Activated naive CD4-positive, alpha-beta T cell treated with anti-CD3 and anti-CD28 coated beads for 36 hours (primary cell): Measurements from ENCODE around the gene PIKFYVE. TPM values are rescaled to one million over a fixed set of nuclear protein-coding genes. Genes with fewer than 3 reads are reported as not detected.

ENCODE experiments used
- CTCF ChIA-PET: fragments of 350-600 bp; sonication (Branson Sonifier 250); formaldehyde crosslinking; loops from one replicate; lab custom pipeline; 2021; ENCODE audit warnings: antibody characterized with exemption; lab: Charles Lee
- DNase-seq: peaks from one replicate; pipeline ENCODE4 v3.0.0-alpha.2; 2020
- H3K27ac Mint-ChIP-seq: one replicate; pipeline ENCODE4 v1.8.0; 2021; ENCODE audit warnings: mild to moderate bottlenecking, mixed read lengths
- H3K27me3 Mint-ChIP-seq: one replicate; pipeline ENCODE4 v1.8.0; 2021; ENCODE audit warnings: low read depth, mixed read lengths
- H3K36me3 Mint-ChIP-seq: one replicate; pipeline ENCODE4 v1.8.0; 2021; ENCODE audit warnings: low read depth, mixed read lengths
- H3K4me1 Mint-ChIP-seq: one replicate; pipeline ENCODE4 v1.8.0; 2021; ENCODE audit warnings: low read depth, mixed read lengths
- H3K4me3 Mint-ChIP-seq: one replicate; pipeline ENCODE4 v1.8.0; 2021; ENCODE audit warnings: mild to moderate bottlenecking, moderate library complexity, mixed read lengths
- H3K9me3 Mint-ChIP-seq: one replicate; pipeline ENCODE4 v1.8.0; 2021; ENCODE audit warnings: mixed read lengths
- intact Hi-C: fragments of 100-400 bp; cut with micrococcal nuclease; formaldehyde crosslinking; loops from one replicate; pipeline ENCODE4 v1.15.1; 2023
- total RNA-seq, 2 experiments: library from RNA; stranded (reverse); gene quantifications; one replicate each; pipeline ENCODE4 v1.2.3, GENCODE V29; 2021

The PIKFYVE gene
- total RNA-seq, 2 experiments from 2014 or later = 20.2 to 22.4 TPM

DNA sequence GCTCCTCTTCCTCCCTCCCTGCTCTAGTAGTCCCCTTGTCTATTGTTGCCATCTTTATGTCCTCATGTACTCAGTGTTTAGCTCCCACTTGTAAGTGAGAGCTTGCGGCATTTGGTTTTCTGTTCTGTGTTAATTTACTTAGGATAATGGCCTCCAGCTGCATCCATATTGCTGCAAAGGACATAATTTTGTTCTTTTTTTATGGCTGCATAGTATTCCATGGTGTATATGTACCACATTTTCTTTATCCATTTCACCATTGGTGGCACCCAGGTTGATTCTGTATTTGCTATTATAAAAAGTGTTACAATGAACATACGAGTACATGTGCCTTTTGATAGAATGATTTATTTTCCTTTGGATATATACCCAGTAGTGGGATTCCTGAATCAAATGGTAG is 12.5 kb downstream of the PIKFYVE start:
- Mint-ChIP-seq H3K4me1 (peaks cover 22% of the 10 kb centered on the region), H3K9me3 (peaks cover 2% of the 10 kb centered on the region), H3K27me3 (no peaks in the 10 kb centered on the region), H3K27ac (no peak overlapping the region), H3K36me3 (peaks cover 65% of the 10 kb centered on the region), H3K4me3 (no peak overlapping the region)
- intact Hi-C loops = no loop called here
- no peak for DNase-seq
- CTCF ChIA-PET = interaction anchor here (1.6 kb wide), 1 partner anchor 24 kb away, joined by 4 read pairs; the partner anchor contains the start of gene IDH1

DNA sequence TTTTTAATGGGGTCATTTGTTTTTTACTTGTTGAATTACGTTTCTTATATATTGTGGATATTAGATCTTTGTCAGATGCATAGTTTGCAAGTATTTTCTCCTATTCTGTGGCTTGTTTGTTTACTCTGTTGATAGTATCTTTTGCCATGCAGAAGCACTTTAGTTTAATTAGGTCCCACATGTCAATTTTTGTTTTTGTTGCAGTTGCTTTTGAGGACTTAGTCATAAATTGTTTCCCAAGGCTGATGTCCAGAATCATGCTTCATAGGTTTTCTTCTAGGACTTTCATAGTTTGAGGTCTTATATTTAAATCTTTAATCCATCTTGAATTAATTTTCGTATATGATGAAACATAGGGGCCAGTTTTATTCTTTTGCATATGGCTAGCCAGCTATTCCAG is 13.2 kb downstream of the PIKFYVE start:
- Mint-ChIP-seq H3K4me1 (peaks cover 22% of the 10 kb centered on the region), H3K36me3 (peaks cover 60% of the 10 kb centered on the region), H3K4me3 (no peak overlapping the region), H3K9me3 (peaks cover 2% of the 10 kb centered on the region), H3K27ac (no peak overlapping the region), H3K27me3 (no peaks in the 10 kb centered on the region)
- no peak for DNase-seq
- CTCF ChIA-PET = interaction anchor here (1.4 to 1.6 kb wide), 2 partner anchors 24 to 104 kb away, joined by 3 to 4 read pairs; partner anchors contain the start of gene IDH1
- intact Hi-C loops = no loop called here

DNA sequence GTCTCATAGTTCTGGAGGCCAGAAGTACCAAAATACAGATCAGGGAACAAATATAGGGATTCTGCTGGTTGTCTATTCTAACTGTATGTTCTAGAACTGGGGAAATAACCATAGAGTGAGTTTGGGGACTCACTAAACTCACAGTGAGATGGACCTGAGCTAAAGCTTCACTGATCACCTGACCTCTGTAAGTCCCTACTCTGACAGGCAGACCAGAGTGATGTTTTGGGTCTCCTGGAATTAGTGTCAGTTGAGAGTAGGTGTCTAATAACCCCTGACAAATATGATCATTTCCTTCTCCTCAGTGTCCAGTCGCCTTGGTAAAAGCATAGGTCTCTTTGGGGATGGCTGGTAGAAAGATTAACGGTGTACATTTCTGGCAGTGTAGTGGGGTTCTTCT is 14.2 kb downstream of the PIKFYVE start:
- Mint-ChIP-seq H3K36me3 (peaks cover 53% of the 10 kb centered on the region), H3K4me3 (no peak overlapping the region), H3K4me1 (peaks cover 22% of the 10 kb centered on the region), H3K9me3 (peaks cover 2% of the 10 kb centered on the region), H3K27ac (no peak overlapping the region), H3K27me3 (no peaks in the 10 kb centered on the region)
- CTCF ChIA-PET = interaction anchor here (1.4 kb wide), 1 partner anchor 105 kb away, joined by 3 read pairs; no protein-coding TSS in a partner anchor
- DNase-seq = no peak
- intact Hi-C loops = loop anchor here (2.0 kb wide), 1 partner anchor 13 kb away; the partner anchor contains the start of gene PIKFYVE

DNA sequence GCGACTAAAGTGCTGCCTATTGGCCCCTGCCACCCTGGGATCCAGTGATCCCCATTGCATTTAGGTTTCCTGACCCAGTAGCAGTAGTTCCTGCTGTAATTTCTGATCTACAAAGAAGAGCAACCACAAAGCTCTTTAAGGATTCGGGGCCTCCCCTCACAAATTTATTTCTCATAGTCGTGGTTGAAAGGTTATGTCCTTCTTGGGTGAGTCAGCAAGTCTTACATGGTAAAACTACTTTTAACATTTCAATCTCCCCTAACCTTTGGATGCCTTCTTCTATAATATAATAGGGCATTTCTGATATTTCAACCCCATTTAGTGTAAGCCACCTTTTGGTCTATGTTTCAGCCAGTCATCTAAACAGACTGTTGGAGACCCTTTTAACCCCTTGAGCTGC is 14.9 kb downstream of the PIKFYVE start:
- no peaks in the 10 kb centered on the region for H3K27me3 Mint-ChIP-seq
- H3K9me3 Mint-ChIP-seq = peaks cover 2% of the 10 kb centered on the region
- DNase-seq = peak; percentile 17
- CTCF ChIA-PET = interaction anchor here (0.6 to 0.8 kb wide), 2 partner anchors 23 to 27 kb away, joined by 3 read pairs; no protein-coding TSS in a partner anchor
- peaks cover 22% of the 10 kb centered on the region for H3K4me1 Mint-ChIP-seq
- H3K27ac Mint-ChIP-seq = no peak overlapping the region
- intact Hi-C loops = loop anchor here (2.0 kb wide), 1 partner anchor 14 kb away; the partner anchor contains the start of gene PIKFYVE
- peaks cover 51% of the 10 kb centered on the region for H3K36me3 Mint-ChIP-seq
- no peak overlapping the region for H3K4me3 Mint-ChIP-seq

DNA sequence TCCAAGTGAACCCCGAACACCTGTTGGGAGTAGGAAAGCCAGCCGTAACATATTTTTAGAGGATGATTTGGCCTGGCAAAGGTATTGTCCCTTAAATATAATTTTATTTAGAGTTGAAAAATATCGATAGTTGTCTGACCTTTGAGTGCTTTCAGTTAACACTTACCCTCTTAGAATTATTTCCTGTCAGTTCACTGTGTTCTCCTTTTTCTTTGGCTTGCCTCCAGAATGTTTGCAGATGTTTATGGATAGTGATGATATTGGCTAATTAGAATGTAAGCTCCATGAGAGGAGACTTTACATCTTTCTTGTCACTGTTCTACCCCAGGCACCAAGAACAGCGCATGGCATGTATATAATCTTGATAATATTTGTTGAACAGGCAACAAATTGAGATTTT is 19.8 kb downstream of the PIKFYVE start:
- intact Hi-C loops = no loop called here
- Mint-ChIP-seq H3K36me3 (peaks cover 43% of the 10 kb centered on the region), H3K4me1 (peaks cover 12% of the 10 kb centered on the region), H3K9me3 (peaks cover 10% of the 10 kb centered on the region), H3K27me3 (no peaks in the 10 kb centered on the region), H3K4me3 (no peak overlapping the region), H3K27ac (no peak overlapping the region)
- CTCF ChIA-PET = no interaction called here
- DNase-seq = no peak

DNA sequence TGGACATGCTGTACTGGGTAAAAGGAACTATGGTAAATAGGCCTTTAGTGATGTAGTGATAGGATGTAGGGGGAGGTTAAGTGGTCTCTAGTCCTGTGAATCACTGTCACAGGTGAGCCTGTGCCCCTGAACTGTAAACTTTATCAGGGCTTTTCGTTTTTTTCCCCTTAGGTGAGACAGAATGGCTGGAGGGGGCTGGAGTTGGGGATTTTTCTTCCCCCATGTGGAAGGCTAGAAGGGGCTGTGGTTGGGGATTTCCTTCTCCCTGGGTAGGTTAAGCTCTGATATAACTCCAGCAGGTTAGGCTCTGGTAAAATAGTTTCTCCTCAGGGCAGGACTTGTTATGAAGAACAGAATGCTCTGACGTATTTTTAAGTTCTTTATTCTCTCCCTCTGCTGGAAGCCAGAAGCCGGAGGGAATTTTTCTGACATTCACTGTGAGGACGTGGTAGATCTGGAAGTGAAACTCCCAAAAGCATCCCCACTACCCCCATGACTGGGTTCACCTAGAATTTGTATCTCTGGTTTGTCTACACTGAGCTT is 28.5 kb downstream of the PIKFYVE start:
- no peak overlapping the region for H3K27ac Mint-ChIP-seq

DNA sequence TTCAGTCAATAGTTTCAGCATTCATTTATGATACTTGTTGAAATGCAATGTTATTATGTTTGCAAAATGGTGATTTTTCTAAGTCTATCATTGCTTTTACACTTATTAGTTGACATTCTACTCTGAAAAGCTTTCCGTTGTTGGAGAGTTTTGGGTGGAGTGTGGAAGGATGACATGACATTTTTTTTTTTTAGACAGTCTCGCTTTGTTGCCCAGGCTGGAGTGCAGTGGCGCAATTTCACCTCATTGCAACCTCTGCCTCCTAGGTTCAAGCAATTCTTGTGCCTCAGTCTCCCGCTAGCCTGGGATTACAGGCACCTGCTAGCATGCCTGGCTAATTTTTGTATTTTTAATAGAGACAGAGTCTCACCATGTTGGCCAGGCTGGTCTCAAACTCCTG is 29.8 kb downstream of the PIKFYVE start:
- H3K27ac Mint-ChIP-seq = no peak overlapping the region
- H3K36me3 Mint-ChIP-seq = peaks cover 43% of the 10 kb centered on the region
- no peak for DNase-seq
- CTCF ChIA-PET = no interaction called here
- intact Hi-C loops = no loop called here
- H3K27me3 Mint-ChIP-seq = no peaks in the 10 kb centered on the region
- peaks cover 38% of the 10 kb centered on the region for H3K4me1 Mint-ChIP-seq
- no peak overlapping the region for H3K4me3 Mint-ChIP-seq
- peaks cover 2% of the 10 kb centered on the region for H3K9me3 Mint-ChIP-seq

More for the DNA sequence above, 28.5 kb downstream of the PIKFYVE start:
- H3K27me3 Mint-ChIP-seq = no peaks in the 10 kb centered on the region
- no peak overlapping the region for H3K4me3 Mint-ChIP-seq
- H3K9me3 Mint-ChIP-seq = peaks cover 11% of the 10 kb centered on the region
- intact Hi-C loops = no loop called here
- peaks cover 40% of the 10 kb centered on the region for H3K4me1 Mint-ChIP-seq
- CTCF ChIA-PET = no interaction called here
- H3K36me3 Mint-ChIP-seq = peaks cover 46% of the 10 kb centered on the region
- no peak for DNase-seq

DNA sequence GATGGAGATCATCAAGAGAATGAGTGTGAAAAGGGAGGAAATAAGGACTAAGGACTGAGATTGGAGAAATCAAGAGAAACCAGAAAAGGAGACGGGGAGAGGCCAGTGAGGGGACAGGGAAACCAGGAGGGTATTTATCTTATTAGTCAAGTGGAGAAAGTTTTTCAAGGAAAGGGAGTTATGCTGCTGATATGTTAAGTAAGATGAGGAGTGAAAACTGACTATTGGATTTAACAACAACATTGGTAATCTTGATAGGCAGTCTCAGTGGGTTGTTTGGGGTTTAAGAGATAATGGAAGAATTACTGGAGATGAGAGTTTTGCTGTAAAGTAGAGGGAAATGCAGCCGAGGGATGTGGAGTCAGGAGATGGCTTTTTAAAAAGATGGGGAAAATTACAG is 30.6 kb downstream of the PIKFYVE start:
- Mint-ChIP-seq H3K4me3 (no peak overlapping the region), H3K9me3 (no peaks in the 10 kb centered on the region), H3K36me3 (peaks cover 39% of the 10 kb centered on the region), H3K27me3 (no peaks in the 10 kb centered on the region), H3K4me1 (peaks cover 31% of the 10 kb centered on the region), H3K27ac (no peak overlapping the region)
- CTCF ChIA-PET = no interaction called here
- intact Hi-C loops = no loop called here
- DNase-seq = no peak

DNA sequence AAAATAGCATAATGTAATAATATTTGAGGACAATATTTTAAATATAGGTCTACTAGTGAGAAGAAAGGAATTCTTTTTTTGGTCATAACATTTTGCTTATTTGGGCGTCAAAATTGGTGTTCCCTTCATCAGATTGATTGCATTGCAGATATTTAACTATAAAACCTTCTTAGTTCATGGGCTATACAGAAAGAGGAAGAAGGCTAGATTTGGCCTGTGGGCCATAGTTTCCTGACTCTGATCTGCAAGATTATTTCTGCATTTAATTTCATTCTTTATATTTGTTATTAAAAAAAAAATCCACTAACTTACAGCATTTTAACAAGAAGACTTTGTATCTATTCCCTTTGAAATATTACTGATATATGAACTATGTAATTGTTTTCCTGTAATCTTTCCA is 31.9 kb downstream of the PIKFYVE start:
- intact Hi-C loops = no loop called here
- CTCF ChIA-PET = no interaction called here
- no peaks in the 10 kb centered on the region for H3K27me3 Mint-ChIP-seq
- H3K4me1 Mint-ChIP-seq = peaks cover 23% of the 10 kb centered on the region
- H3K36me3 Mint-ChIP-seq = peaks cover 32% of the 10 kb centered on the region
- no peaks in the 10 kb centered on the region for H3K9me3 Mint-ChIP-seq
- H3K27ac Mint-ChIP-seq = no peak overlapping the region
- H3K4me3 Mint-ChIP-seq = no peak overlapping the region
- no peak for DNase-seq

DNA sequence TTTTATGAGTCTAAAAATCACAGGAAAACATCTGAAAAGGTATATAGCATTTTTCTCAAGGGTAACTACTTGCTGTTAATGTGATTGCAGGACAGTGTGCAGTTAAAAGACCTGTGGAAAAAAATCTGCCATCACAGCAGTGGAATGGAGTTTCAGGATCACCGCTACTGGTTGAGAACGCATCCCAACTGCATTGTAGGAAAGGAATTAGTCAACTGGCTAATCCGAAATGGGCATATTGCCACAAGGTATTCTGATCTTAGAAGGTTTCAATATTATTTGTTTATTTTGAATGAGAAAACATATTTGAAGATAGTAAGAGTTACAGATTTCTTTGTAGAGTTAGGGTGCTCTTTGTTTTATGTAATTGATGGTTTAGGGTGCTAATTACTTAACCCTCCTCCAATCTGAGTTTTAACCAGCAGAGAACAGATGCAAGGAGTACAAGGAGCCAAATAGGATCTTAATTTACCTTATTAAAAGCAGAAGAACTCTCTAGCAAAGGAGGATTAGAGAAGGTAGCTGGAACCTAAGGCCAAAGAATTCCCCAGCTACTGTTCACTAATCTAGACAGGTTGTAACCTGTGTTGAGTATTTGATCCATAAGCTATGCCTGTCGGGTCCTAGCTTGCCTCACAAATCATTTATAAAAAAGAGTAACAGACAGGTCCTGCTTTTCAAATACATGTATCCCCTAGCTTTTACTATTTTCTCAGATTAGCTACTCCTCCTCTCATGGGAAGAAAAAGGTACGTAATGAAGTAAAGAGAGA is 35.0 kb downstream of the PIKFYVE start:
- Mint-ChIP-seq H3K27me3 (no peaks in the 10 kb centered on the region), H3K9me3 (no peaks in the 10 kb centered on the region), H3K27ac (no peak overlapping the region), H3K36me3 (peaks cover 25% of the 10 kb centered on the region), H3K4me3 (no peak overlapping the region), H3K4me1 (peaks cover 6% of the 10 kb centered on the region)
- intact Hi-C loops = no loop called here
- no peak for DNase-seq
- CTCF ChIA-PET = interaction anchor here (1.5 to 1.6 kb wide), 2 partner anchors 9 to 126 kb away, joined by 3 to 5 read pairs; no protein-coding TSS in a partner anchor

DNA sequence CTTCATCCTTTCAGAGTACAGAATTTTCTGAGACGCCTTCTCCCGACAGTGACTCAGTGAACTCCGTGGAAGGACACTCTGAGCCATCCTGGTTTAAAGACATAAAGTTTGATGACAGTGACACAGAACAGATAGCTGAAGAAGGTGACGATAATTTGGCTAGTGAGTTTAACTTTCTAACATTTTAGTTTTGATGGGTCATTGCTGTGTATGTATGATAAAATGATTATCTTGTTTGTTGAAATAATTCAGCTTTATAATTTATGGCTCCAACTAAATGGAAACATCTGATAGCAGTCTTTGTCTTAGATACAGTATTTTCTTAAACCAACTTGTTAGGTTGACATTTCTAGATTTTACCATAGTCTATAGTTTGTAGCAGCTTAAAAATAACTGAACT is 38.1 kb downstream of the PIKFYVE start:
- CTCF ChIA-PET = no interaction called here
- intact Hi-C loops = no loop called here
- Mint-ChIP-seq H3K27me3 (no peaks in the 10 kb centered on the region), H3K36me3 (peaks cover 24% of the 10 kb centered on the region), H3K9me3 (no peaks in the 10 kb centered on the region), H3K27ac (no peak overlapping the region), H3K4me1 (no peaks in the 10 kb centered on the region), H3K4me3 (no peak overlapping the region)
- DNase-seq = no peak

DNA sequence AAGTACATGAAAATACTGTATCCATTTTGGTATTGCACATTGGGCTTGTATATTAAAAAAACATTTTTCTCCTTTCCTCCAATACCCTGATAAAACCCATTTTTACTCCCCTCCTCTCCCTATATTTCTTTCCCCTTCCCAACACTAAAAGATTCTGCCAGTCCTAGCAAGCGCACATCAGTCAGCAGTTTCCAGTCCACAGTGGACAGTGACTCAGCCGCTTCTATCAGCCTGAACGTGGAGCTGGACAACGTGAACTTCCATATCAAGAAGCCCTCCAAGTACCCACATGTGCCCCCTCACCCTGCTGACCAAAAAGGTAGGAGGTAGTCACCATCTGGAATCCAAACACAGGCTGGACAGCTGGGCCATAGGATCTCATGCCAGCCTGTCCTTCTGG is 38.6 kb downstream of the PIKFYVE start:
- intact Hi-C loops = no loop called here
- Mint-ChIP-seq H3K27ac (no peak overlapping the region), H3K4me1 (no peaks in the 10 kb centered on the region), H3K9me3 (no peaks in the 10 kb centered on the region), H3K36me3 (peaks cover 25% of the 10 kb centered on the region), H3K4me3 (no peak overlapping the region), H3K27me3 (no peaks in the 10 kb centered on the region)
- CTCF ChIA-PET = no interaction called here
- no peak for DNase-seq

DNA sequence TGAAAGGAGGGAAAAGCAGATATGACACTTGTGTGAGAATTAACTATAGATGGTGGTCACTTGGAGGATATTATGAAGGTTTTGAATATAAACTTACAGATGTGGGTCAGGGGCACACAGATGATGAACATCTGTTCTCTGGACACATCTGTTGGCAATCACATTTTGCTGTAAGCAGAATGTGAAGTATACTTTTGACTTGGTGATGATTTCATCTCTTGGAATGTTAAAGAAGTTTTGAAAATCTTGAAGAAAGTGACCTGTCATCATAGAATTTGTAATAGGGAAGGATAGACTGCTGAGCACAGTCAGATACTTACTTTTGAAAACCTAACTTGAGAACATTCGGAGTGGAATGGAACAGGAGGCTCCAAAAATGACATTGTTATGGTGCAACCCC is 40.2 kb downstream of the PIKFYVE start:
- DNase-seq = no peak
- H3K27ac Mint-ChIP-seq = no peak overlapping the region
- H3K9me3 Mint-ChIP-seq = no peaks in the 10 kb centered on the region
- no peaks in the 10 kb centered on the region for H3K27me3 Mint-ChIP-seq
- no peak overlapping the region for H3K4me3 Mint-ChIP-seq
- CTCF ChIA-PET = no interaction called here
- peaks cover 7% of the 10 kb centered on the region for H3K4me1 Mint-ChIP-seq
- peaks cover 18% of the 10 kb centered on the region for H3K36me3 Mint-ChIP-seq
- intact Hi-C loops = no loop called here
